ENCODE measurements around the gene SLC25A45.

Gene SLC25A45

DNA sequence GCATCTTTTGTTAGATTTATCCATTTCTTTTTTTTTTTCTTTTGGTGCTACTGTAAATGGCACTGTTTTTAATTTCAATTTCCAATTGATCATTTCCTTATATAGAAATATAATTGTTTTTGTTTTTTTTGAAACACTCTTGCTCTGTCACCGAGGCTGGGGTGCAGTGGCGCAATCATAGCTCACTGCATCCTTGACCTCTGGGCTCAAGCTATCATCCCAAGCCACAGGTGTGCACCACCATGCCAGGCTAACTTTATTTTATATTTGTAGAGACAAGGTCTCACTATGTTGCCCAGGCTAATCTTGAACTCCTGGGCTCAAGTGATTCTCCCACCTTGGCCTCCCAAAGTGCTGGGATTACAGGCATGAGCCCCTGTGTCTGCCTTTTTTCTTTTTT, 20.3 kb upstream of the SLC25A45 start:
- Histone ChIP-seq H3K27ac (ENCODE audit: low read depth, low read length) (peak overlapping the region; percentile 97), H3K4me3 (ENCODE audit: low read length) (no peak overlapping the region), H3K9me3 (ENCODE audit: control insufficient read depth, insufficient read depth, low read length) (no peaks in the 10 kb centered on the region), H3K27me3 (ENCODE audit: control insufficient read depth, low read length) (no peaks in the 10 kb centered on the region), H3K9me2 (replicated peaks; ENCODE audit: control insufficient read depth, low read length) (no peaks in the 10 kb centered on the region), H3K4me2 (ENCODE audit: low read length) (no peak overlapping the region; the same call in 1 of the 2 replicates), H3K36me3 (ENCODE audit: control insufficient read depth, low read length) (peaks cover 63% of the 10 kb centered on the region), H3K79me2 (ENCODE audit: control insufficient read depth, low read length) (peaks cover 6% of the 10 kb centered on the region), H4K20me1 (ENCODE audit: control insufficient read depth, insufficient read depth, low read depth, low read length) (0 out of 2 replicates have a peak, but pooled peaks cover 4% of the 10 kb centered on the region), H3F3A (ENCODE audit: control insufficient read depth, insufficient read depth) (peaks cover 12% of the 10 kb centered on the region), H3K4me1 (ENCODE audit: control insufficient read depth, low read length) (peaks cover 59% of the 10 kb centered on the region)
- TF ChIP-seq, protein P1, sequence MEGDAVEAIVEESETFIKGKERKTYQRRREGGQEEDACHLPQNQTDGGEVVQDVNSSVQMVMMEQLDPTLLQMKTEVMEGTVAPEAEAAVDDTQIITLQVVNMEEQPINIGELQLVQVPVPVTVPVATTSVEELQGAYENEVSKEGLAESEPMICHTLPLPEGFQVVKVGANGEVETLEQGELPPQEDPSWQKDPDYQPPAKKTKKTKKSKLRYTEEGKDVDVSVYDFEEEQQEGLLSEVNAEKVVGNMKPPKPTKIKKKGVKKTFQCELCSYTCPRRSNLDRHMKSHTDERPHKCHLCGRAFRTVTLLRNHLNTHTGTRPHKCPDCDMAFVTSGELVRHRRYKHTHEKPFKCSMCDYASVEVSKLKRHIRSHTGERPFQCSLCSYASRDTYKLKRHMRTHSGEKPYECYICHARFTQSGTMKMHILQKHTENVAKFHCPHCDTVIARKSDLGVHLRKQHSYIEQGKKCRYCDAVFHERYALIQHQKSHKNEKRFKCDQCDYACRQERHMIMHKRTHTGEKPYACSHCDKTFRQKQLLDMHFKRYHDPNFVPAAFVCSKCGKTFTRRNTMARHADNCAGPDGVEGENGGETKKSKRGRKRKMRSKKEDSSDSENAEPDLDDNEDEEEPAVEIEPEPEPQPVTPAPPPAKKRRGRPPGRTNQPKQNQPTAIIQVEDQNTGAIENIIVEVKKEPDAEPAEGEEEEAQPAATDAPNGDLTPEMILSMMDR (IDR thresholded peaks at IDR 0.05; ENCODE audit: low read depth, low read length, poor library complexity, severe bottlenecking), result no peak
- TF ChIP-seq EZH2phosphoT487 (IDR thresholded peaks at IDR 0.05; ENCODE audit: borderline replicate concordance, low read length), result no peak

DNA sequence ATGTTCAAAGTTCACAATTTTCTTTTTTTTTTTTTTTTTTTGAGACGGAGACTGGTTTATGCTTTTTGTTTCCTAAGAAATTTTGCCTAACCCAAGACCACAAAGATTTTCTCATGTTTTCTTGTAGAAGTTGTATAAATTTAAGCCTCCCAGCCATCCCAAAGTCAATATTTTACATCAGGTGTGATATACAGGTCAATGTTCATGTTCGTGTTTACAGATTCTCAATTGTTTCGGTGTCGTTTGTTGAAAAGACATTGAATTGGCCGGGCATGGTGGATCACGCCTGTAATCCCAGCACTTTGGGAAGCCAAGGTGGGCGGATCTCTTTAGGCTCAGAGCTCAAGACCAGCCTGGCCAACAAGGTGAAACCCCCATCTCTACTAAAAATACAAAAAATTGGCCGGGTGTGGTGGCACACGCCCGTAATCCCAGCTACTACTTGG, 19.4 kb upstream of the SLC25A45 start:
- Histone ChIP-seq H3K27me3 (ENCODE audit: control insufficient read depth, low read length) (no peaks in the 10 kb centered on the region), H3F3A (ENCODE audit: control insufficient read depth, insufficient read depth) (peaks cover 12% of the 10 kb centered on the region), H3K27ac (ENCODE audit: low read depth, low read length) (no peak overlapping the region), H3K4me2 (ENCODE audit: low read length) (no peak overlapping the region), H3K4me3 (ENCODE audit: low read length) (no peak overlapping the region), H4K20me1 (ENCODE audit: control insufficient read depth, insufficient read depth, low read depth, low read length) (0 out of 2 replicates have a peak, but pooled peaks cover 4% of the 10 kb centered on the region), H3K36me3 (ENCODE audit: control insufficient read depth, low read length) (peaks cover 64% of the 10 kb centered on the region), H3K9me3 (ENCODE audit: control insufficient read depth, insufficient read depth, low read length) (no peaks in the 10 kb centered on the region), H3K9me2 (replicated peaks; ENCODE audit: control insufficient read depth, low read length) (no peaks in the 10 kb centered on the region), H3K79me2 (ENCODE audit: control insufficient read depth, low read length) (peaks cover 6% of the 10 kb centered on the region), H3K4me1 (ENCODE audit: control insufficient read depth, low read length) (peaks cover 52% of the 10 kb centered on the region)
- TF ChIP-seq EZH2phosphoT487 (IDR thresholded peaks at IDR 0.05; ENCODE audit: borderline replicate concordance, low read length), result no peak
- TF ChIP-seq, protein P1 (IDR thresholded peaks at IDR 0.05; ENCODE audit: low read depth, low read length, poor library complexity, severe bottlenecking), result no peak

DNA sequence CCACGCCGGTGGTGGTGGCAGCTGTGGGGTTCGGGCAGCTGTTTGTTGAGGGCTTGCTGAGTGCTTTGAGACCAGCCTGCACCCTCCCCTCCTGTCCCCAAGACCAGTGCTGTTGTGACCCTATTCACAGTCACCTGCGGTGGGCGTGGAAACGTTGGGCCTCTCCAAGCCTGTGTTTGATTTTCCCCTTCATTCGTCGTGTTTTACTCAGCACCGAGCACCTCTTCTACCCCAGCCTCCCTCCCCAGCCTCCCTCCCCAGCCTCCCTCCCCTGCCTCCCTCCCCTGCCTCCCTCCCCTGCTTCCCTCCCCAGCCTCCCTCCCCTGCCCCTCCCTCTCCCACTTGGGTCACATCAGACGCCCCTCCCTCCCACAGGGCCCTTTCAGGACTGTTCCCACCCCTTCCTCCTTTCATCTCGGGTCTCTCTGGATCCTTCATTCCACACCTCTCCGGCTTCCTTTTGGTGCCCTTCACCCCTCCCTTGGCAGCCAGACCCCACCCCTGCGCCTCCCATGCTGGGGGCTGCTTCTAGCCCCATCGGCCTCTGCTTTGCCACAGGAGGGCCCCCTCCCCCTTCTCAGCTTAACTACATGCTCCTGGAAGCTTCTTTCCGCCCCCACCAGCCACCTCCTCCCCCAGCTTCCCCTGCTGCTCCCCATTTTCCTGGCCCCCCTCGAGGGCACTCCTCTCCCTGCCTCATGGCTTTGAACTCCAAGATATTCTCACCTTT, 18.8 kb upstream of the SLC25A45 start:
- no peaks in the 10 kb centered on the region for H3K9me3 ChIP-seq (ENCODE audit: control insufficient read depth, insufficient read depth, low read length)
- no peaks in the 10 kb centered on the region for H3K9me2 ChIP-seq (replicated peaks; ENCODE audit: control insufficient read depth, low read length)
- no peak overlapping the region for H3K4me3 ChIP-seq (ENCODE audit: low read length)
- peaks cover 63% of the 10 kb centered on the region for H3K36me3 ChIP-seq (ENCODE audit: control insufficient read depth, low read length)
- H3K4me2 ChIP-seq (ENCODE audit: low read length), result no peak overlapping the region
- peaks cover 12% of the 10 kb centered on the region for H3F3A ChIP-seq (ENCODE audit: control insufficient read depth, insufficient read depth)
- H4K20me1 ChIP-seq (ENCODE audit: control insufficient read depth, insufficient read depth, low read depth, low read length), result 0 out of 2 replicates have a peak, but pooled peaks cover 4% of the 10 kb centered on the region
- peaks cover 6% of the 10 kb centered on the region for H3K79me2 ChIP-seq (ENCODE audit: control insufficient read depth, low read length)
- H3K27me3 ChIP-seq (ENCODE audit: control insufficient read depth, low read length), result no peaks in the 10 kb centered on the region
- peaks cover 47% of the 10 kb centered on the region for H3K4me1 ChIP-seq (ENCODE audit: control insufficient read depth, low read length)
- TF ChIP-seq, protein P1 (IDR thresholded peaks at IDR 0.05; ENCODE audit: low read depth, low read length, poor library complexity, severe bottlenecking), result no peak
- no peak overlapping the region for H3K27ac ChIP-seq (ENCODE audit: low read depth, low read length)
